Measurements from ENCODE around the gene XYLT1.

Gene XYLT1

GRCh38 chr16:17252064-17252463 is 218.7 kb downstream of the XYLT1 start:
- DNase-seq (ENCODE audit: low spot score), result no peak

DNA sequence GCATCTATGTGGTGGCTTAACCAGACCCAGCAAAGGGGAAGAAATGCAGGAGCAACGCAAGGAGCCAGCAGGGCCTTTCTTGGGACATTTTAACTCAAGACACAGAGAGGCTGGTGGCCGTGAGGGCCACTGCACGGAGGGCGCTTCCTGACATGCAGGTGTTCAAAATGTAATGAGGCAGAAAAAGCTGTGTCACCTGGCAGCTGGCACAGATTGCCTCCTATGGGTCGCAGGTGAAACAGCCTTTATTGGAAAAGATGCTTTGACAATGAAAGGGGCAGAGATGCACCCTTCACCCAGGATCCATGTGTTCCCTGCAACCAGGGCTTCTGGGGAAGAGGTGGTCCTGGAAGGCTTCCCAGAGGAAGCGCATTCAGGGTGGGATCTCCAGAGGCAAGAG is 219.3 kb downstream of the XYLT1 start:
- no peak for DNase-seq (ENCODE audit: low spot score)

- DNase-seq (ENCODE audit: low spot score), result no peak
Observed at GRCh38 chr16:17246974-17247732, 223.6 kb downstream of the XYLT1 start.

DNA sequence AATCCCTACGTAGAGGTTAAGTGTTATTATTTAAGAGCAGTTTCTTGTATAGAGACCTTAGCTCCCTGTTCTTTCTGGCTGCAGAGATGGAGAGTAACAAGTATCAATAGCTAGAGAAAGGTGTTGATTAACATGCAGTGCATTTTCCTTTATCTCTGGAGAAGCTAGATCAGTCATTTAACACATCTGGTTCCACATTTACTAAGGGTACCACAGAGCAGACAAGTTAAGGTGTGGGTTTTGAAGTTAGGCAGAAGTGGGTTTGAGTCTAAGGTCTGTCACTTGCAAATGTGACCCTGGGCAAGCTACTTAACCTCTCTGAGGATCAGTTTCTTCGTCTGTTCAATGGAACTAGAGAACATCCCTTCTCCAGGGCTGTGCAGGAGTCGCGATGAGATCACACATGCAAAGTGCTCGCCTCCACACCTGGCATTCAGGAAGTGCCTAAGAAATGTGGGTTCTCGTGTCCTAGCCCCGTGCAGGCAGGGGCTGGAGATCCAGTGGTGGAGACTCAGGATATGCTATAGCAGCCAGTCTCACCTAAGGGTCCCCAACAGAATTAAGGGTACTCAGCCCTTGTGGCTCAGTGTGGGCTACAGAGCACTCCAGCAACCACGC is 224.4 kb downstream of the XYLT1 start:
- no peak for DNase-seq (ENCODE audit: low spot score)

DNA sequence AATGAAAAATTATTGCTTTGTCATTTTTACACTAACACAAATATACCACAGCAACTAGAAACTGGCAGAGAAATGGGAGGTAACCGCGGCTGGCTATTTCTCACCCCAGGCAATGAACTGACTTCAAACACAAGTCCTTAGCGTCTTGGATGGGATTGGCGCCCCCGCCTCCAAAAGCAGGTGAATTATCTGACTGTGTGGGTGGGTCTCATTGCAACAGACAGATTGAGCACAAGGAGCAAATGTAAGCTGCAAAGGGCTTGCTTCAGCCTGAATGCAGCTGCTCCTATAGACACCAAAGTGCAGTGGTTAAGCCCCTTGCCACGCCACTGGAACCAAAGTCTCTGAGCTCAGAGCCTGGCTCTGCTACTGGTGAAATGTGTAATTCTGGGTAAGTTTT is 225.0 kb downstream of the XYLT1 start:
- DNase-seq (ENCODE audit: low spot score), result no peak

GRCh38 chr16:17244872-17245551 is 225.7 kb downstream of the XYLT1 start:
- no peak for DNase-seq (ENCODE audit: low spot score)

DNA sequence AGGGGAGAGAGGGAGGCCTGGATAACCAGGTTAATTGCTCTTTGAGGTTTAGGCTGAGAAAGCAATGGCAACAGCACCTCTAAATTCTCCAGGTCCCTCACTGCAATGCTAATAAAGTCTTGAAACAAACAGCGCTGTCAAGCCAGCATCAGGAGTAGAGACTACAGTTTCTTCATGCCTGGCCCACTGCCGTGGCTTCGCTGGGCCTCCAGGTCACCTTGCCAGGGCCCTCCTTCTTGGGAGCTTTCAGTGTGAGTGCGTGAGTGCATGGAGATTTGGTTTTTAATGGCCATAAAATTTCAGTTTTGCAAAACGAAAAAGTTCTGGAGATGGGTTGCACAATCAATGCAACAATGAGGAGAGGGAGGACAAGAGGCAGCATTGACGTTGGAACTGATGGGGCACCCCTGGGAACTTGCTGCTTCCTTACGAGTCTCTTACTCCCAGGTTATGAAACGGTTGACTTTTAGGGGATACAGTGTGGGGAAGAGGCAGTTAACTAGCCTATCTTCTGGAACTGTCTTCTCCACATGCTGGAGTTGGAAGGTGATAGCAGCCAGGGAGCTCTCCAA is 229.4 kb downstream of the XYLT1 start:
- DNase-seq (ENCODE audit: low spot score), result no peak

- DNase-seq (ENCODE audit: low spot score), result no peak
Observed at GRCh38 chr16:17238285-17239028, 232.3 kb downstream of the XYLT1 start.

- no peak for DNase-seq (ENCODE audit: low spot score)
Observed at GRCh38 chr16:17237350-17237944, 233.3 kb downstream of the XYLT1 start.

DNA sequence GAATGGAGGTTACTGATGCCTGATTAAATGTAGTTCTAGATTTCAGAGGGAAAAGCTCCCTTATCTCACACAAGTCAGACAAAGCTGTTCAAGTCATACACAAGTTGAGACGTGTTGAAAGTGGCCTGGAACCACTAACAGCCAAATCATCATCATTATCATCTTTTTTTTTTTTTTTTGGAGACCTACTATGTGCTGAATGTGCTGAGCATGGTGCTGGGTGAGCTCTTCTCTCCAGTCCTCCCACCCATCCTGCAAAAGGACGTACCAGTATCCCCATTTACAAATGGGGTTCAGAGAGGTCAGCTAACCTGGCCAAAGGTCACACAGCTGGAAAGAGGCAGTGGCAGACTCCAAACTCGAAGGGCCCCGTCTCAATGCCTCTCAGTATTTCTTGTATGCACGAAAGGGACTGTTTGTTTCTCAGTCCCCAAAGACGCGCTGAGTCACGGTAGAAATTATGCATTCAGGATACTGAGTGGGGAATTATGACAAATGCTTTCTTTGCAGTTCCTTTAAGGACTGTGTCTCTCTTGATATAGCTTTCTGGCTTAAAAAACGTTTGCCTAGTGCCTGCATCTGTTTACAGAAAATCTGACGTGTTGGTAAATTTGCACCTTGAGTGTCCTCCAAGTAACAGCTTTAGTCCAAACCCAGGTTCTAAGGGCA is 235.5 kb downstream of the XYLT1 start:
- DNase-seq (ENCODE audit: low spot score), result no peak

DNA sequence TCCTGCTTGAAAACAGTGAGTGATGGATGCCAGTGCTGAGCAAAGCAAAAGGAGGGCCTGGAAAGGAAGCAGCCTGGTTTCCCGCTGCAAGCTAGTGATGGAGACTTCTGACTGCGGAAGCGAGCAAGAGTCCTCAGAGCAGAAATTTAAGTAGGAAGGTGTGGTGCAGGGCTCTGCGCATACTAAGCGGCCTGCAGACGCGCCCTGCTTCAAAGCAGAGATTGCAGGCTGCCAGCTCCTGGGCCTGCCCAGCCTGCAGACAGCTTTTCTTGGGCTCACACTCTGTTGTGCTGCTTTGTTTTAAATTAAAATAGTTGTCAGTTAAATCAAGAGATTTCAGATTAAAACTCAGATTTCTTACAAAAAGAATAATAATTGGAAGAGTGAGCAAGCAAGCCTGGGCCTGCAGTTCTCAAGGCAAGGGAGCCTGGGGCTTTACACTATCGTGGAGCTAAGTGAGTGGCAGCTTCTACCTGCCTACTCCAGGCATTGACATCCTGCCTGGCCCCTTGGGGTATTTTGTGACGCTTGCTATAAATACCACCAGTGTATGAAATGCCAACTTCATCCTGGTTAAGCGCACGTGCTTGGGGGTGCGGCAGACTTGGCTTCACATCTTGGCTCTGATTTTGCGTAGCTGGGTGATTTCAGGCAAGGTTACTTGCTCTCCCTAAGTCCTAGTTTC is 237.3 kb downstream of the XYLT1 start:
- DNase-seq (ENCODE audit: low spot score), result no peak

GRCh38 chr16:17232487-17232886 is 238.3 kb downstream of the XYLT1 start:
- DNase-seq (ENCODE audit: low spot score), result no peak

- DNase-seq (ENCODE audit: low spot score), result no peak
Observed at GRCh38 chr16:17231972-17232371, 238.8 kb downstream of the XYLT1 start.

- DNase-seq (ENCODE audit: low spot score), result no peak
Observed at GRCh38 chr16:17230932-17231581, 239.7 kb downstream of the XYLT1 start.

DNA sequence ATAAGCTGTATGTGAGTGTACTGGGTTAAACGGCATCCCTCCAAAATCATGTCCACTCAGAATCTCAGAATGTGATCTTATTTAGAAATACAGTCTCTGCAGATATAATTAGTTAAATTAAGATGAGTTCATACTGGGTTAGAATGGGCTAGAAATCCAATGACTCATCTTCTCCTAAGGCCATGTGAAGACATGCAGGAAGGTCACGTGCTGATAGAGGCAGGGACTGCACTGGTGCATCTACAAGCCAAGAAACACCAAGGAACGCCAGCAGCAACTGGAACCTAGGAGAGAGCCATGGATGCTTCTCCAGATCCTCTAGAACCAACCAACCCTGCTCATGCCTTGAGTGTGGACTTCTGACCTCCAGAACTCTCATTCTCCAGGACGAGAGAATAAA is 241.0 kb downstream of the XYLT1 start:
- no peak for DNase-seq (ENCODE audit: low spot score)

- DNase-seq (ENCODE audit: low spot score), result no peak
Observed at GRCh38 chr16:17229131-17229530, 241.6 kb downstream of the XYLT1 start.

GRCh38 chr16:17228708-17229055 is 242.1 kb downstream of the XYLT1 start:
- no peak for DNase-seq (ENCODE audit: low spot score)

GRCh38 chr16:17228048-17228707 is 242.6 kb downstream of the XYLT1 start:
- no peak for DNase-seq (ENCODE audit: low spot score)

- DNase-seq (ENCODE audit: low spot score), result no peak
Observed at GRCh38 chr16:17227278-17227677, 243.5 kb downstream of the XYLT1 start.

DNA sequence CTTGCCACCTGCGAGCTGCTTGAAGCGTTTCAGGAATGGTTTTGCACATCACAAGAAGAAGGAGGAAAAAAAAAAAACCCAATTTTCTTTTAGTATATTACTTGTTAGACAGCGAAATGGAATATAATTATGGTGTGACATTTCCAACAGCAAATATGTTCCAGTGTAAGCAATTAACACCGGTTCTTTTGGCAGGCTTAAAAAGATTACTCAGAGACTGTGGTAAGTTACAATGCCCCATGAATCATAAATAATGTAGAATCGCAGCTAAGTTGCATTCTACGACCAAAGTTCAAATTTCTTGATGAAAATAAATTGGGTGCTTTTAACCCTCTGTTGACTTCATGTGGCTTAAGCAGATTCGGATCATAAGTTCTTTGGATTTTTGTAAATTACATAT is 245.2 kb downstream of the XYLT1 start:
- DNase-seq (ENCODE audit: low spot score), result no peak

Measured in CD4-positive, alpha-beta T cell treated with Interleukin-6 at 100 ng/mL for 8 hours (primary cell).